Measurements from ENCODE around the gene RAB6A. TPM values are rescaled to one million over a fixed set of nuclear protein-coding genes. Genes with fewer than 3 reads are reported as not detected.
A peak's percentile ranks its signal among the peaks of the same experiment; 100 is the strongest.

The RAB6A gene
- 92.3 and 99.5 TPM in 2 replicates for total RNA-seq (2022)
- percentile 78 among the genes with signal in this experiment for Bru-seq, nascent RNA
- BruChase-seq, experiment 1, labeled RNA remaining after a 6-hour chase, result percentile 88 among the genes with signal in this experiment
- BruChase-seq, experiment 2, labeled RNA remaining after a 2-hour chase, result percentile 80 among the genes with signal in this experiment
- long read RNA-seq, transcript RAB6A-201 (8 exons, 3,389 nt), result major isoform, 67 of 112 reads
- long read RNA-seq, transcript RAB6A-202 (8 exons, 3,085 nt), result minor isoform, 22 of 112 reads
- long read RNA-seq, partial matches to known transcripts, result 3 of 112 reads
- long read RNA-seq, other reads (novel, unspliced or antisense), result 20 of 112 reads

DNA sequence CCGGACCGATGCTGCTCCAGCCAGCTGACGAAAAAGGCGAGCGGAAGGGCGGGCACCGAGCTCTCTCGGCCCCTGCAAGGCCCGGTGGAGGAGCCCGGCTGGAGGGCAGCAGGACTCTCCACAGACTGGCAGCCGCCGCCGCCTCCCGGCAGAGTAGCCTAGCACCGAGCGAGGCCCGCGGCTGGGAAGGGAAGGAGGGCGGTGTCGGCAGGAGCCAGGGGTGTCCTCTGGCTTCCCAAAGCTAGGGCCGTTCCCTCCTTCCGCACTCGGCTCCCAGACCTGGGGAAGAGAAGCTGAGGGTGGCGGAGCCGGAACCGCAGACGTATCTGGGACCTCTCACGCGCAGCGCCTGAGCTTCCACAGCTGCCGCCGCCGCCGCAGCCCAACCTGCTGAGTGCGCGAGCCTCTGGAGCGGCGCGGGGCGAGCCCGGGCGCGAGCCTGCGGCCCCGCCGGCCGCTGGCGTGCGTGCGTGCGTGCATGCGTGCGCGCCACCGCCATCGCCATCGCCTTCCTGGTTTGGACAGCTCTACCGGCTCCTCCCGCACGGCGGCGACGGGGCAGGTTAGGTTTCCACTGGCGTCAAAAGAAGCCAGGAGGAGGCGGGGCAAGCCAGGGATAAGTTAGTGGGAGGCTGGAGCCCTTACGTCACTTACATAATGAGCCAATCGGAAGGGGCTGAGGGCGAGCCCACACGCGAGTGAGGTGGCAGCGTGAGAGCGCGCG lies at the start of gene RAB6A:
Gene RAB6A, minus strand, starts transcription at position 396 of the 724 bp plus-strand sequence. CDS start 439 bp downstream, outside the sequence.
- Mint-ChIP-seq H3K27me3 (ENCODE audit: unreplicated experiment) (no peaks in the 10 kb centered on the region), H3K36me3 (ENCODE audit: insufficient read depth, unreplicated experiment) (peaks cover 32% of the 10 kb centered on the region), H3K4me1 (ENCODE audit: low read depth, unreplicated experiment) (no peaks in the 10 kb centered on the region), H3K9me3 (ENCODE audit: low read depth, unreplicated experiment) (no peaks in the 10 kb centered on the region), H3K4me3 (ENCODE audit: low read depth, unreplicated experiment) (peak within 1 kb of the TSS; percentile 91), H3K27ac (ENCODE audit: unreplicated experiment) (peak within 1 kb of the TSS; percentile 78)
- intact Hi-C loops (cut with micrococcal nuclease; ENCODE audit: unreplicated experiment), result loop anchor here (2.0 kb wide), 1 partner anchor 18 kb away; no protein-coding TSS in a partner anchor
- TF ChIP-seq, protein P1, sequence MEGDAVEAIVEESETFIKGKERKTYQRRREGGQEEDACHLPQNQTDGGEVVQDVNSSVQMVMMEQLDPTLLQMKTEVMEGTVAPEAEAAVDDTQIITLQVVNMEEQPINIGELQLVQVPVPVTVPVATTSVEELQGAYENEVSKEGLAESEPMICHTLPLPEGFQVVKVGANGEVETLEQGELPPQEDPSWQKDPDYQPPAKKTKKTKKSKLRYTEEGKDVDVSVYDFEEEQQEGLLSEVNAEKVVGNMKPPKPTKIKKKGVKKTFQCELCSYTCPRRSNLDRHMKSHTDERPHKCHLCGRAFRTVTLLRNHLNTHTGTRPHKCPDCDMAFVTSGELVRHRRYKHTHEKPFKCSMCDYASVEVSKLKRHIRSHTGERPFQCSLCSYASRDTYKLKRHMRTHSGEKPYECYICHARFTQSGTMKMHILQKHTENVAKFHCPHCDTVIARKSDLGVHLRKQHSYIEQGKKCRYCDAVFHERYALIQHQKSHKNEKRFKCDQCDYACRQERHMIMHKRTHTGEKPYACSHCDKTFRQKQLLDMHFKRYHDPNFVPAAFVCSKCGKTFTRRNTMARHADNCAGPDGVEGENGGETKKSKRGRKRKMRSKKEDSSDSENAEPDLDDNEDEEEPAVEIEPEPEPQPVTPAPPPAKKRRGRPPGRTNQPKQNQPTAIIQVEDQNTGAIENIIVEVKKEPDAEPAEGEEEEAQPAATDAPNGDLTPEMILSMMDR (IDR thresholded peaks at IDR 0.05; ENCODE audit: unreplicated experiment), result no peak
- DNase-seq, result peak; percentile 99
- CTCF ChIA-PET, result interaction anchor here (0.6 to 2.8 kb wide), 7 partner anchors 10 to 170 kb away, joined by 3 to 26 read pairs (median 3); no protein-coding TSS in a partner anchor
- no TSS peak for BruUV-seq (replicated peaks)

DNA sequence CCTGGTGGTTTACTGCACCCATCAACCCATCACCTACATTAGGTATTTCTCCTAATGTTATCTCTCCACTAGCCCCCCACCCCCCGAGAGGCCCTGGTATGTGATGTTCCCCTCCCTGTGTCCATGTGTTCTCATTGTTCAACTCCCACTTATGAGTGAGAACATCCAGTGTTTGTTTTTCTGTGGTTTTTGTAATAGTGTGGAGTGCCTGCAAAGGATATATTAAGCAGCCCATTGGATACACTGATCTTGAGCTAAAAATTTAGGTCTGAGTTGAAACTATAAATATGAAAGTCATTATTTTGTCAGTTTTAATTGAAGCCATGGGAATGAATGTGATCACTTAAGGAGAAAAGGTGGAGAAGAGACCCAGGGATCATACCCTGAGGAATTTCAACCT lies 49.8 kb upstream of the RAB6A start:
- no peak overlapping the region for H3K4me3 Mint-ChIP-seq (ENCODE audit: low read depth, unreplicated experiment)
- CTCF ChIA-PET, result no interaction called here

DNA sequence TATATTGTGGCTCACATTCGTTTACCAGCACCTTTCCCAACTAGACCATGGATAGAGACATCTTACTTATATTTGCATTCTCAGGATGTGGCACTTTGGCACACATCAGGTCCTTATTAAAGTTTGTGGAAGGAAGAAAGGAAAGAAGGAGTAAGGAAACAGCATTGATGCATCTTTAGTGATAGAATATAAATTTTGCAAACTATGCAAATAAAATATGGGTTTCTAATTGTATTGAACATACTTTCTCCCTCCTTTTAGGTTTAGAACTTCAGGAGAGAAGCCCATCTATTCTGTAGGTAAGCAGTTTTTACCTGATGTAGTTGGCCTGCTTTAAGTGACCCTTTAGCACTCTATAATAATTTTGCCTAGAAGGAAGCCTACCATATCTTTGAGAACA lies 47.2 kb upstream of the RAB6A start:
- H3K4me1 Mint-ChIP-seq (ENCODE audit: low read depth, unreplicated experiment), result no peaks in the 10 kb centered on the region
- no peak overlapping the region for H3K4me3 Mint-ChIP-seq (ENCODE audit: low read depth, unreplicated experiment)
- TF ChIP-seq, protein P1 (IDR thresholded peaks at IDR 0.05; ENCODE audit: unreplicated experiment), result no peak
- CTCF ChIA-PET, result interaction anchor here (0.7 kb wide), 1 partner anchor 38 kb away, joined by 3 read pairs; no protein-coding TSS in a partner anchor
- H3K36me3 Mint-ChIP-seq (ENCODE audit: insufficient read depth, unreplicated experiment), result peaks cover 5% of the 10 kb centered on the region
- H3K27me3 Mint-ChIP-seq (ENCODE audit: unreplicated experiment), result no peaks in the 10 kb centered on the region
- intact Hi-C loops (cut with micrococcal nuclease; ENCODE audit: unreplicated experiment), result no loop called here
- DNase-seq, result no peak
- H3K27ac Mint-ChIP-seq (ENCODE audit: unreplicated experiment), result no peak overlapping the region
- no peaks in the 10 kb centered on the region for H3K9me3 Mint-ChIP-seq (ENCODE audit: low read depth, unreplicated experiment)
- BruUV-seq (replicated peaks), result no TSS peak

More for the DNA sequence above, 49.8 kb upstream of the RAB6A start:
- TF ChIP-seq, protein P1 (IDR thresholded peaks at IDR 0.05; ENCODE audit: unreplicated experiment), result no peak
- no TSS peak for BruUV-seq (replicated peaks)
- intact Hi-C loops (cut with micrococcal nuclease; ENCODE audit: unreplicated experiment), result no loop called here
- peaks cover 2% of the 10 kb centered on the region for H3K36me3 Mint-ChIP-seq (ENCODE audit: insufficient read depth, unreplicated experiment)
- DNase-seq, result no peak
- no peaks in the 10 kb centered on the region for H3K4me1 Mint-ChIP-seq (ENCODE audit: low read depth, unreplicated experiment)
- no peaks in the 10 kb centered on the region for H3K9me3 Mint-ChIP-seq (ENCODE audit: low read depth, unreplicated experiment)
- H3K27me3 Mint-ChIP-seq (ENCODE audit: unreplicated experiment), result no peaks in the 10 kb centered on the region
- peak overlapping the region; percentile 4 for H3K27ac Mint-ChIP-seq (ENCODE audit: unreplicated experiment)

DNA sequence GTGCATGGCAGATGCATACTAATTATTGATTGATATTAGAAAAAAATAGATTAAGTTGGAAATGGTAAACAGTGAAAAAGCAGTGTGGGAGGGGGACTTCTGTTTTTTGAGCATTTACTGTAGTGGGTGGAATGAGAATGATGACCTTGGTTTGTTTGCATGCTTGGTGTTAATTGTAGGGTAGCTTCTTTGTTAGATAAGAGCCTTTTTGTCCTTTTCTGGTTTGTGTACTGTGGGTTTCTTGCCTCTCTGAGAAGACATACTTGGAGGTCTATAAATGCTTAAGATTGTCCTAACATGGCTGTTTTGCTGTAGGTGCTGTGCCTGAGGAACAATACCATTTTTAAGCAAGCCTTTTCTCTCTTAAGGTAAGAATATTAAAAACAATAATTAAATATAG lies 43.8 kb upstream of the RAB6A start:
- no TSS peak for BruUV-seq (replicated peaks)
- H3K4me3 Mint-ChIP-seq (ENCODE audit: low read depth, unreplicated experiment), result no peak overlapping the region
- H3K27ac Mint-ChIP-seq (ENCODE audit: unreplicated experiment), result no peak overlapping the region
- CTCF ChIA-PET, result no interaction called here
- intact Hi-C loops (cut with micrococcal nuclease; ENCODE audit: unreplicated experiment), result no loop called here
- no peaks in the 10 kb centered on the region for H3K4me1 Mint-ChIP-seq (ENCODE audit: low read depth, unreplicated experiment)
- no peaks in the 10 kb centered on the region for H3K27me3 Mint-ChIP-seq (ENCODE audit: unreplicated experiment)
- H3K36me3 Mint-ChIP-seq (ENCODE audit: insufficient read depth, unreplicated experiment), result peaks cover 5% of the 10 kb centered on the region
- no peaks in the 10 kb centered on the region for H3K9me3 Mint-ChIP-seq (ENCODE audit: low read depth, unreplicated experiment)
- DNase-seq, result no peak
- TF ChIP-seq, protein P1 (IDR thresholded peaks at IDR 0.05; ENCODE audit: unreplicated experiment), result no peak

Data from Calu3 (cell line).